ENCODE data around the gene GRXCR1.

Gene GRXCR1

DNA sequence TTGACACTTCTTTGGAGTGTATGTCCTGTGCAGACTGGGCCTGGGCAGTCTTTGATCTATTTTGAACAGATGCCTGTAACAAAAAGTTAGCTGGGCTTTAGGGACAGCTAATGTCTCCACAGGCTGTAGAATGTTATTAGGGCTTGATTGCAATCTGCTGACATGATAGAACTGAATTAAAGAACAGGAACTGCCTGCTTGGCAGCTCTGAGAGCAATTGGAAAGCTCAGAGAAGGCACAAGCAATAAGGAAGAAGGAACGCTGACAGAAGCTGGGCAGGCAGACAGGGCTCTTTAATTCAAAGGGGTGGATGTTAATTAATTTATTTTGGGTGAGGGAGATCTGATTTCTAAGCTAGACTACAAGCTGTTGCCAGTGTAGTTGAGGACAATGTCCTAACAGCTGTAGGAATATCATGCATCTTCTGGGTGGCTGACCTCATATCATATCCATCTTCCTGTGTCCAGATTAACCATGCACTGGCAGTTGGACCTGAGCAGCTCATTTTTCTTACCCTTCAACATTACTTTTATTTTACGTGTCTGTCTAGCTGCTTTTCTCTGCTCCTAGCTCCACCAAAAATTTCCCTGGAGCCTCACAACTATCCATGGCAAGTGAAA, 20.7 kb upstream of the GRXCR1 start:
- H3K4me3 ChIP-seq (ENCODE audit: low read length): no peak overlapping the region
- peak; percentile 7 for DNase-seq (ENCODE audit: low read depth)
- TF ChIP-seq, protein P1, sequence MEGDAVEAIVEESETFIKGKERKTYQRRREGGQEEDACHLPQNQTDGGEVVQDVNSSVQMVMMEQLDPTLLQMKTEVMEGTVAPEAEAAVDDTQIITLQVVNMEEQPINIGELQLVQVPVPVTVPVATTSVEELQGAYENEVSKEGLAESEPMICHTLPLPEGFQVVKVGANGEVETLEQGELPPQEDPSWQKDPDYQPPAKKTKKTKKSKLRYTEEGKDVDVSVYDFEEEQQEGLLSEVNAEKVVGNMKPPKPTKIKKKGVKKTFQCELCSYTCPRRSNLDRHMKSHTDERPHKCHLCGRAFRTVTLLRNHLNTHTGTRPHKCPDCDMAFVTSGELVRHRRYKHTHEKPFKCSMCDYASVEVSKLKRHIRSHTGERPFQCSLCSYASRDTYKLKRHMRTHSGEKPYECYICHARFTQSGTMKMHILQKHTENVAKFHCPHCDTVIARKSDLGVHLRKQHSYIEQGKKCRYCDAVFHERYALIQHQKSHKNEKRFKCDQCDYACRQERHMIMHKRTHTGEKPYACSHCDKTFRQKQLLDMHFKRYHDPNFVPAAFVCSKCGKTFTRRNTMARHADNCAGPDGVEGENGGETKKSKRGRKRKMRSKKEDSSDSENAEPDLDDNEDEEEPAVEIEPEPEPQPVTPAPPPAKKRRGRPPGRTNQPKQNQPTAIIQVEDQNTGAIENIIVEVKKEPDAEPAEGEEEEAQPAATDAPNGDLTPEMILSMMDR (IDR thresholded peaks at IDR 0.05; ENCODE audit: insufficient read depth, low read depth, low read length, missing control alignments): no peak

DNA sequence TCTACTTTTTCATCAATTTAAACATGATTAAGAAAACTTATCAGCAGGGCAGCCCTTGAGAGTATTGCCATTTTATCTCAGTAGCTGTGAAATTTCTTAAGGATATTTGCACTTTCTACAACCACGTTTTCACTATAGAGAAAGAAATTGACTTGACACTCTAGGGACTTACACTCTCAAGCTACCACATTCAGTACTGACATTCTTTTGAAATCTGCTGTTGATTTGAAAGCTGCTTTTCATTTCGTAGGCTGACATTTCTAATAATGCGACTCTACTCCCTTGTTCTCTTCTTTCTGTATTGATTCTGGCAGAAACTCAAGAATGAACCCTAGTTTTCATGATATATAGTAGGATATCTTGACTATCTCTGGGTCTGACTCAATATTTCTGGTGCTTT, 13.7 kb upstream of the GRXCR1 start:
- no peak overlapping the region for H3K4me3 ChIP-seq (ENCODE audit: low read length)
- no peak for DNase-seq (ENCODE audit: low read depth)
- TF ChIP-seq, protein P1 (IDR thresholded peaks at IDR 0.05; ENCODE audit: insufficient read depth, low read depth, low read length, missing control alignments): no peak

DNA sequence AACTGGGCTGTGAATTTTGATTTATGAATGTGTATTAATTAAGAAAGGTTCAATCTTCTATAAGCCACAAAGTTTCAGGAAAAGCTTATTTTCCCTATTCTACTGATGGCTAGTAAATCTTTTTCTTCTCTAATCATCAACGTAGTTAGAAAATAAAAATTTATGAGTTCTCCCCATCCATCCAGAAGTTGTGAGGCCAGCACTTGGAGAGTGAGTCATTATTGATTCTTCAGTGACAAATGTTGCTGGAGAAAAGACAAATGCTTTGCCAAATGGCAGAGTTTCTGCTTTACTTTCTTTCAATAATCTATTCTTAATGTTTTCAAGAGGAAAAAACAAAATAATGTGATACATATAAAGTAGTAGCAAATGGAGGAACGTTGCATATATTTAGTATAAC, 11.3 kb upstream of the GRXCR1 start:
- DNase-seq (ENCODE audit: low read depth): no peak
- H3K4me3 ChIP-seq (ENCODE audit: low read length): no peak overlapping the region
- TF ChIP-seq, protein P1 (IDR thresholded peaks at IDR 0.05; ENCODE audit: insufficient read depth, low read depth, low read length, missing control alignments): no peak

DNA sequence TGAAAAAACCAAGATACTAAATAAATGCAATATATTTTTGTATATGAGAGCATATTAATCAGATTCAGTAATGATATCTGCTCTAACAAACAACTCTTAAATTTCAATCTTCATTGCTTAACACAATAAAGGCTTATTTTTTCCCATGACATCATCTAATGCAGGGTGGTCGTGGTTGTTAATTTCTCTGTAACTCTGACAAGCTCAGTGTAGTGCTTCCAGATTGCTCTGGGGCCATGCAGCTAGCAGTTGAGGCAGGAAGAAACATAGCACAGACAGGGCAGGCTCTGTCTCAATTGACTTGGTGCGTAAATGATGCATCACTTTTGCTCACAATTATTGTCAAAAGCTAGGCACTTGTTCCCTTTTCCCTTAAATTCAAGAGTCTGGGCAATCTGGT, 869 bp upstream of the GRXCR1 start:
- no peak for DNase-seq (ENCODE audit: low read depth)
- TF ChIP-seq, protein P1 (IDR thresholded peaks at IDR 0.05; ENCODE audit: insufficient read depth, low read depth, low read length, missing control alignments): no peak
- H3K4me3 ChIP-seq (ENCODE audit: low read length): no peak overlapping the region

DNA sequence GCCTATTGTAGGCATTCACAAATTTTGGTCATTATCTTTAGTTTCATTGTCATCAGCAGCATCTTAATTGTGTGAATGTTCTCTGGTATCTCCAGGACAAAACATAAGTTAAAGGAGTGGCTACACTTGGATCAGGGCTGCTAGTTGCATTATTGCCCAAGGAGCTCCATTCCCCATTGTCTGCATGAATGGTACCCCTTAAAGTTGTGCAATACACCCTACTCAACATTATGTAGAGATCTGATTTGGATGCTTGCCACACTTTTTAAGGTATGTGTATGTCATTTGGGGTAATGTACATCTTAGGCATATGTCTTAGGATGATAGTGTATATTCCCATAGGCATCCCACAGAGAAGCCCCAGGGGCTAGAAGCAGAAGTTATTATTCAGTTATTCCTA, 2.9 kb downstream of the GRXCR1 start:
- H3K4me3 ChIP-seq (ENCODE audit: low read length): no peak overlapping the region
- no peak for DNase-seq (ENCODE audit: low read depth)
- TF ChIP-seq, protein P1 (IDR thresholded peaks at IDR 0.05; ENCODE audit: insufficient read depth, low read depth, low read length, missing control alignments): no peak

DNA sequence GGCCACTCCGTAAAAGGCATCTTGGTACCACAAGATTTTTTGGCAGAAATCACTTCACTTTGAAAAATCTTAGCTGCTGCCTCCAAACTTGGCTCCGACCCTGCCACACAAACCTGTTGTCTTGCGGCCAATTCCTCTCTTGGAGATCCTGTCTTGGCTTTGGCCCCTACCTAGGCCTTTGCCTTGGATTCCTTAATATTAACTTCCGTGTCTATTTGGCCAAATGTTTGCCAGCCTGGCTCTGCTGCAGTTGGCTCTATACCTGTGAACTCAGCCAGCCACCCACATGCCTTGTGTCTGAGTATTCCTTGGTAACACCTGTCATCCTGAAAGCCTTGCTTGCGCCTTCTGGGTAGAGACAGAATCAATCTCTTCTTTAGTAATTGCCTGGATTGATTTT, 12.5 kb downstream of the GRXCR1 start:
- TF ChIP-seq, protein P1 (IDR thresholded peaks at IDR 0.05; ENCODE audit: insufficient read depth, low read depth, low read length, missing control alignments): no peak
- no peak for DNase-seq (ENCODE audit: low read depth)
- no peak overlapping the region for H3K4me3 ChIP-seq (ENCODE audit: low read length)

DNA sequence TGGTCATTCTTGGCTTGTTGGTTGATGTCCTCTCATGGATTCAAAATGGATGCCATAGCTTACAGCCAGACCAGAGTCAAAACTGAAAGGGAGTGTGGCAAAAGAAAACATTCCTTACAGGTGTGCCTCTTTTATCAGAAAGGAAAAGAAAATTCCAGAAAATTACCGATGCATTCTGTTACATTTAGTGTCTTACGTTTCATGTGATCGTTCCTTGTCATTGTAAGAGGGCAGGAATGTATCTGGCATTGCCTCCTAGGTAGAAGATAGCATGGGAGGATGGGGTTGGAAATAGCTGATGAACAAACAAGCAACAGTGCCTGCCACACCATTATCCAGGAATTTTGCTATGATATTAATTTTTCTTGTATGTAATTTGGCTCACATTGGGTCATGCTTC, 13.1 kb downstream of the GRXCR1 start:
- DNase-seq (ENCODE audit: low read depth): no peak
- TF ChIP-seq, protein P1 (IDR thresholded peaks at IDR 0.05; ENCODE audit: insufficient read depth, low read depth, low read length, missing control alignments): no peak
- H3K4me3 ChIP-seq (ENCODE audit: low read length): no peak overlapping the region

Data from epithelial cell of esophagus (primary cell).